T-helper 1 cell treated with Interleukin-12 subunit alpha and Interleukin-12 subunit beta and Interleukin-4 antibody, amounts not matched to agents 30 ng/mL and 1 ng/mL, for 36 hours (primary cell): Measurements from ENCODE around the gene FAM53B. TPM values are rescaled to one million over a fixed set of nuclear protein-coding genes. Genes with fewer than 3 reads are reported as not detected.

Source experiments
- intact Hi-C: fragments of 100-400 bp; cut with micrococcal nuclease; formaldehyde crosslinking; loops from one replicate; pipeline ENCODE4 v1.15.1; 2024
- total RNA-seq: library from RNA; stranded (reverse); gene quantifications from 2 replicates; pipeline ENCODE4 v1.2.3, GENCODE V29; 2022

FAM53B gene
- total RNA-seq, 1 donor from 2014 or later, result 35.0 TPM

DNA sequence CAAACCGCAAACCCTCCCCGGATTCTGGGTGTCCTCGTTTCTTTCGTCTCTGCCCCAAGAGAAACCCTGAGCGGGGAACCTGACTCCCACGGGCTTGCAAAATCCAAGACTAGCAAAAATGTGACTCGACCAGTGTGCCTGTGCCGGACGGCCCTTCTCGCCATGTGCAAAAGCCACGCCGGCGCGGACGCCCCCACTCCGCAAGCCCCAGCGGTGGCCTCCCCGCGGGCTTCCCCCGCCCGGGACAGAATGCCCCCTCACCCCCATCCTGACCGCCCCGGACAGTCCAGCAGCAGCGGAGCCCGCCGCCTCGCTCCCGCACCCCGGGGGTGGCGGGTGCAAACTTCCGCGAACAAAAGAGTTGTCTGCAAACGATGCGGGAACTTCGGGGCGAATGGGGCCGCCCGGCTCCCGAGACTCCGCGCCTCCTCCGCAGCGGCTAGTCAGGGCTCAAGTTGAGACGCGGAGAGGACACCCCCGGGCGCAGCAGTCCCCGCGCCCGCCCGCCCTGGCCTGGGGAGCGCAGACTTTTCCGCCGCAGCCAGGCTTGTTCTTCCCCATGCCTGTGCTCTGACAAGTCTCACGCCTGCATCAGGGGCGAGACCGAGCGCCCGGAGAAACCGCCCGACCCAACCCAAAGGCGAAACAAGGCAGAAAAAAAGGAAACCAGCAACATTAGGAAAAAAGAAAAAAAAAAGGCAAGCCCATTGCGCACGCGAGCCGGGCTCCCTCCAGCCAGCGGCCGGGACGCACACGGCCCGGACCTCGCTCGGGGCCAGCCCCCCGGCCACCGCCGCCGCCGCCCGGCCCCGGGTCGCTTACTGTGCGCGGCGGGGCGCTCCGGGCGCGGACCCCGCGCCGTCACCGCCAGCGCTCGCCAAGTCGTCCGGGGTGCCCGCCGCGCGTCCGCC lies 732 bp downstream of the FAM53B start:
- intact Hi-C loops, result loop anchor here (1.0 to 5.0 kb wide), 5 partner anchors 48 to 325 kb away; partner anchors contain the start of genes ABRAXAS2, EEF1AKMT2 and OAT

DNA sequence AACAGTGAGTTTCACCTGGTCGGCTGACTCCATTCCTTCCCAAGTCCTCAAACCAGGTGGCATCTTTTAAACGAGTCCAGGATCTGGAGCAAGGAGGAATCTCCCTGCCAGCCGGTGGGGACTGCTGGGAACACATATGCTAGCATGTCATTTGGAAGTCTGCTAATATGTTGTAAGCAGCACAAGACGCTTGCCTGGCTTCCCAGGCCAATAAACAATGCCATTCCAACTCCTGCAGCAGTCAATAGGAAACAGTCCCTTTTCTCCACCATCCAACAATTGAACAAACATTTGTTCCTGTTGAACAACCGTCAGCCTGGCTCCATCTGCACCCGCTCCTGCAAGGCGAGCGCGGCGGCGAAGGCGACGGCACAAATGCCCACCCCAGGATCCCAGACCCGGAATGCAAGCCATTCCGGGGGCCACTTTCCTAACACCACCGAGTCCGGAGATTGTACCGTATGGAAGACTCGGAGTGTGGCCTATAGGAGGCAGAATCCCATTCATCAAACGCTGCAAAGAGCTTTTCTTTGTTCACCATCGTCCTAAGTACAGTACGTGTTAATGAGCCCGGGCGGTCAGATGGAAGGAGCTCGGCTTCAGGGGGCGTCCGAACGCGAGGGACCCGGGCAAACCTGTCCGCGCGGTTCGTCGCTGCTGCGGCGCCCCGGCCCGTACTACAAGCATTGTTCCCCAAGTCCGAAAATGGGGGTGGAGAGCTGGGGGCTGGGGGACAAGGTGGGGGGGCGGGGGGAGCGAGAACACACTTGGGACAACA lies 1.6 kb downstream of the FAM53B start:
- intact Hi-C loops, result loop anchor here (5.0 kb wide), 1 partner anchor 130 kb away; no protein-coding TSS in a partner anchor

DNA sequence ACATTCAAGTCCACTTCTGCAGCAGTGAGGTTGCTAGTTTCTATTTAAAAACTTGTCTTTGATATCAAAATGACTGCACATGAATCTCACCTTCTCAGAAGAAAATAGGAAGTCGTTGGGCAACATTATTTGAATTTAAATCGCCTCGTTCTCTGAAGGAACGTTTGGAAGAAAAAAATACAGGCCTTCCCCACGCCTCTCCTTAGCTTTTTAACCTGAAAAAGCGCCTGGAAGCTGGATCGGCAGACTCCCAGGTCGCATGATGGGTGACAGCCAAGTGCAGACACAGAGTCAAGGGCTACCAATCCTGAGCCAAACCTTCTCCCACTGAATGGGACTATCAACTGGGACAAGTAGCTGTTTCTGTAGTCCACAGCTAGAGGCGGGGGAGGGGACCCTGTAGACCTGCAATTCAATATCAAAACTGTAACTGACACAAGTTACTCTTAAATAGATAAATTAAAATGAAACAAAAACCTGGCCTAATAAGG lies 2.2 kb downstream of the FAM53B start:
- intact Hi-C loops, result loop anchor here (1.0 to 5.0 kb wide), 12 partner anchors 9 to 212 kb away; no protein-coding TSS in a partner anchor

- intact Hi-C loops, result loop anchor here (1.0 to 5.0 kb wide), 12 partner anchors 8 to 211 kb away; no protein-coding TSS in a partner anchor
These were observed 2.8 kb downstream of the FAM53B start for GRCh38 chr10:124741281-124741921.

GRCh38 chr10:124740369-124741280 lies 3.6 kb downstream of the FAM53B start:
- intact Hi-C loops, result loop anchor here (1.0 to 5.0 kb wide), 12 partner anchors 7 to 210 kb away; no protein-coding TSS in a partner anchor

DNA sequence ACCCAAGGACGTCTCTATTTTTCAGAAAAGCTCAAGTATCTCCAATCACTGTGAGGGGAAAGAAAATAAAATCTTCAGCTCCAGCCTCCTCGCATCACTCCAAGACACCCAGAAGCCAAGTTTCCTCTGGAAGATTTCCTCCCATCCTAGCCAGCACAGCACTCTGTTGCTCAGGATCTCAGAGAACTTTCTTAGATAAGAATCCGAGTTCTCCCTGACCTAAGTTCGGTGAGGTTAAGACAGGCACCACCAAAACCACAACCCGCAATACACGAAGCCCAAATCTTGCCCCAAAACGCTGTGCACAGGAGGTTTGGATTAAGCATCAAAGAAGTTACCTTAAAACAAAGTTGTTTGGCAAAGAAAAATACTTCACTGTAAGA lies 4.2 kb downstream of the FAM53B start:
- intact Hi-C loops, result loop anchor here (2.0 to 5.0 kb wide), 2 partner anchors 43 to 128 kb away; no protein-coding TSS in a partner anchor

GRCh38 chr10:124739119-124739921 lies 4.9 kb downstream of the FAM53B start:
- intact Hi-C loops, result no loop called here

GRCh38 chr10:124738441-124738840 lies 5.7 kb downstream of the FAM53B start:
- intact Hi-C loops, result no loop called here

DNA sequence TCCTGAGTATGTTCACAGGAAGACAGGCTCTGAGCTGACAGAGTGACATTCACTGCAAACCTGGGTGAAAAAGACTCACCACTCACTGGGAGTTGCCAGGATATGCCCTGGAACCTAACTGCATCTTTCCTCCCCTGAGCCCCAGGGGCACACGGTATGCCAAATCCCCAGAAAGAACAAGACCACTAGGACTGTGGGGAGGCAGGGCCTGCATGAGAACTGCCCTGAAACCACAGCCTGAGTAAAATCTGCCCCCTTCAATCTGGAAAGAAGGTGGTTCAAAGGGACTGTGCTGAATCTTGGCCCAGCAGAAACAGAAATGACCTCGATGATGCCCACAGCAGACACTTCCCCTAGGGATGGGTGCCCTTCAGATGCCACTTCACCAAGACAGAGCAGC lies 6.5 kb downstream of the FAM53B start:
- intact Hi-C loops, result no loop called here

DNA sequence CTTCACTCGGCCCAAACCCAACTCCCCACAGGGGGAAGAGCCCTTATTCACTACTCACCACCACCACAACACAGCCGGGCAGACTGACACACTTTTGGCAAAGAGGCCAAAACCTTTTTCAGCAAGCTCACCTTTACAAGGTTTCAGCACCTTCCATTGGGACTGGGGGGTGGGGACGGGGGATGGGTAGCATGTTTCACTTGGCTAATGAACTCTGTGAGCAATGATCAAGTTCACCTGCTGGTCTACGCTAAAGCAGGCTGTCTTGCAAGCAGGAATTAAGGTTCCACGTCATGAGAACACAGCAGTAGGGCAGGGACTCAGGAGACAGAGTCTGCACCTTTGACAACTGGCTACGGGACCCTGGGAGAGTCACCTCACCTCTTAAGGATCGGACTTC lies 7.0 kb downstream of the FAM53B start:
- intact Hi-C loops, result no loop called here

- intact Hi-C loops, result no loop called here
These were observed 7.6 kb downstream of the FAM53B start for GRCh38 chr10:124736491-124737136.

DNA sequence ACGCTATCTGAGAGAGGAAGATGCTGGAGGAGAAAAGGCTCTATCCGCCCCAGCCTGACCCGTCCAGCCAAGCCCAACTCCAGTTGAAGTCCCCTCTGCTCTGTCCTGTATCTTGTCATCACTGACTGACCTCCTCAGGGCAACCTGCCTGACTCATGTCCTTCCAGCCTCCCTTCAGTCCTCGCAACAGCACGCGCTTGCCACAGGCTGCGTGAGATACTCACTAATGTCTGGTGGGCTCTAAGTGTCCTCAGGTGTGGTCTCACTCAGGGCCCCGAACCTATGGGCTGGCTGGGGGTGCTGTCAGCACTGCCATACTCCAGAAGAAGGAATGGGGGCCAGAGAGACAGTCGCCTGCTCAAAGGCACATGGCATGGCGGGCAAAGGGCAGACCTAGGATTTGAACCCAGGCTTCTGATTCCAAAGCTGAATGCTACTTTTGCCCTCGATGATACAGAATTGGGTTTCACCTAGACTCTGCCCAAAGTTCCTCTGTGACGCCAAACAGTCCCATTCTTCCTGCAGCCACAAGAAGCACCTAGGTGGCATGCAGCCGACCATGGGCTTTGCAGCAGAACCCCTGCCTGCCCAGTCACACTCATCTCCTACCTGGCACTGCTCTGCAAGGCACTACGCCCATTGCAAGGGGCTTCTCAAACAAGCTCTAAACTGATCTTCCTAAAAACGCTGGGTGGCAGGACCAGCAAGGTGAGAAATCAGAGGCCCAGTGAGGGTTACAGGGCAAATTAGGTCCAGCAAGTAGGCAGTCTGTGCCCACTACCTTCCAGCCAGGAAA lies 8.5 kb downstream of the FAM53B start:
- intact Hi-C loops, result no loop called here

- intact Hi-C loops, result no loop called here
These were observed 9.6 kb downstream of the FAM53B start for GRCh38 chr10:124734311-124735166.

GRCh38 chr10:124733571-124734245 lies 10.5 kb downstream of the FAM53B start:
- intact Hi-C loops, result loop anchor here (1.0 kb wide), 4 partner anchors 8 to 45 kb away; no protein-coding TSS in a partner anchor

- intact Hi-C loops, result loop anchor here (1.0 kb wide), 4 partner anchors 8 to 45 kb away; no protein-coding TSS in a partner anchor
These were observed 11.1 kb downstream of the FAM53B start for GRCh38 chr10:124732931-124733570.

DNA sequence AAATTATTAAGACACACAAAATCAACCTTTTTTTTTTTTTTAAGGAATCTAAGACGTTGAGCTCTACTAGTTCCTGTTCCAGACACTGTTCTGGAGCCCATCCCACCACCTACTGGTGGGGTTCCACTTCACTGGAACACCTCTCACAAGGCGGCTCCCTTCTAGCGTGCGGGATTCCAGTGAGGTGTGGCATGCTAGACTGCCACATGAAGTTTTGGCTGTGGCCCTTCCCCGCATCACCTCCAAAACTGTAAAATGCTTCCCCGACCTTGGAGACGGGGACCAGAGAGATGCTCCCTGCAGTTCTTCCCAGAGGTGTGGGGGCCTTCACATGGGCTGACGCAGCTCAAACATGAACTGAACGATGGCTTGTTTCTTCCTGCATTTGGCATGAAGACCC lies 12.6 kb downstream of the FAM53B start:
- intact Hi-C loops, result no loop called here
